Kidney (tissue), 14 donors: ENCODE measurements around the gene TRAP1. TPM values are rescaled to one million over a fixed set of nuclear protein-coding genes. Genes with fewer than 3 reads are reported as not detected.

Experiments
- DNase-seq, 5 donors: peaks; one replicate each; pipeline ENCODE4 v3.0.0-alpha.2; 2013 to 2020
- FAIRE-seq: peaks from 2 replicates; lab custom pipeline; 2012; peaks lifted over from hg19 to GRCh38; lab: Jason Lieb, UNC
- H3K27ac ChIP-seq, 2 donors: one replicate each; pipeline ENCODE4 v1.7.0; 2013; ENCODE audit warnings: low read depth in 2 of 2, low read length in 2 of 2, inconsistent platforms in 1 of 2
- H3K27me3 ChIP-seq: one replicate; pipeline ENCODE4 v1.7.1; 2013; ENCODE audit warnings: low read length, inconsistent platforms; ENCODE audit not compliant: control insufficient read depth, insufficient read depth
- H3K36me3 ChIP-seq, 3 donors: one replicate each; pipeline versions ENCODE4 v1.7.0 to v1.7.1; 2013; ENCODE audit warnings: low read length in 3 of 3, control low read depth in 1 of 3, inconsistent platforms in 1 of 3; ENCODE audit not compliant: insufficient read depth in 3 of 3, control insufficient read depth in 2 of 3
- H3K4me1 ChIP-seq, 3 donors: one replicate each; pipeline versions ENCODE4 v1.7.0 to v1.7.1; 2013; ENCODE audit warnings: low read length in 3 of 3, inconsistent platforms in 1 of 3, low read depth in 1 of 3; ENCODE audit not compliant: control insufficient read depth in 2 of 3, insufficient read depth in 2 of 3
- H3K4me3 ChIP-seq, 3 donors: one replicate each; pipeline versions ENCODE4 v1.7.0 to v1.8.1; 2013; ENCODE audit warnings: low read length in 3 of 3, control low read depth in 1 of 3, inconsistent platforms in 1 of 3
- H3K9ac ChIP-seq, 3 donors: one replicate each; pipeline versions ENCODE4 v1.7.0 to v1.7.1; 2013; ENCODE audit warnings: low read length in 3 of 3, control low read depth in 1 of 3, inconsistent platforms in 1 of 3
- H3K9me3 ChIP-seq, 3 donors: one replicate each; pipeline versions ENCODE4 v1.7.0 to v1.7.1; 2013; ENCODE audit warnings: low read length in 3 of 3, control low read depth in 1 of 3, inconsistent platforms in 1 of 3; ENCODE audit not compliant: control insufficient read depth in 2 of 3, insufficient read depth in 1 of 3
- CTCF ChIP-seq: IDR thresholded peaks from 3 replicates; pipeline ENCODE4 v1.5.1; 2012; ENCODE audit warnings: mild to moderate bottlenecking, moderate library complexity, borderline replicate concordance; ENCODE audit not compliant: insufficient read depth; ENCODE audit errors: extremely low read depth
- intact Hi-C: fragments of 100-400 bp; cut with DNase I; formaldehyde crosslinking; loops from one replicate; pipeline ENCODE4 v1.11.1; 2022
- polyA plus RNA-seq: library from polyadenylated mRNA; stranded (reverse); fragments of 350-450 nt; fragmentation: Illumina TruSeq; extraction: RNeasy Lipid Tissue Mini Kit (QIAGEN cat#74804); gene quantifications from one replicate; pipeline ENCODE4 v1.2.3, GENCODE V29; 2014; ENCODE audit warnings: low read depth, low replicate concordance; ENCODE audit not compliant: insufficient read depth
- total RNA-seq: library from RNA; stranded (reverse); fragmentation: NEBNext Ultra II Directional; extraction: Animal tissue kit (Norgen Biotek cat#: 25700); gene quantifications from one replicate; pipeline ENCODE4 v1.2.1, GENCODE V29; 2021
- donor health status: control.
- donor health status: control.
- donor health status: control.
- donor health status: control.
- donor health status: control.
- donor health status: DM: yes; HTN: yes; CAD: no.
- donor health status: Normal renal cell carcinoma (clear cell type).

The TRAP1 gene
- total and polyA plus RNA-seq, 2 donors from 2014 or later: 86.3 to 88.8 TPM

- intact Hi-C loops: no loop called here
- TF ChIP-seq CTCF: no peak
- Histone ChIP-seq H3K27ac (no peak overlapping the region), H3K9ac (no peak overlapping the region), H3K4me1 (no peaks in the 10 kb centered on the region), H3K9me3 (no peaks in the 10 kb centered on the region), H3K27me3 (no peaks in the 10 kb centered on the region), H3K4me3 (no peak overlapping the region), H3K36me3 (peaks cover 6 to 71% (median 52%) of the 10 kb centered on the region in 3 donors)
- peak in 1 of 5 donors; percentile 12 for DNase-seq
- FAIRE-seq: no peak
Observed at GRCh38 chr16:3732171-3732570, 14.8 kb upstream of the TRAP1 start.

GRCh38 chr16:3731126-3731935, 14.0 kb upstream of the TRAP1 start:
- no peaks in the 10 kb centered on the region for H3K27me3 ChIP-seq
- H3K4me1 ChIP-seq: no peaks in the 10 kb centered on the region
- TF ChIP-seq CTCF: no peak
- no peak overlapping the region for H3K27ac ChIP-seq
- intact Hi-C loops: no loop called here
- DNase-seq (peak in 1 of 5 donors; percentile 72), FAIRE-seq (no peak)
- peaks cover 6 to 63% (median 46%) of the 10 kb centered on the region in 3 donors for H3K36me3 ChIP-seq
- no peak overlapping the region for H3K4me3 ChIP-seq
- no peak overlapping the region for H3K9ac ChIP-seq
- H3K9me3 ChIP-seq: no peaks in the 10 kb centered on the region

- FAIRE-seq: no peak
- Histone ChIP-seq H3K27me3 (no peaks in the 10 kb centered on the region), H3K36me3 (peaks cover 3 to 54% (median 40%) of the 10 kb centered on the region in 3 donors), H3K9me3 (no peaks in the 10 kb centered on the region), H3K27ac (no peak overlapping the region), H3K4me3 (no peak overlapping the region), H3K4me1 (no peaks in the 10 kb centered on the region), H3K9ac (no peak overlapping the region)
- no peak for TF ChIP-seq CTCF
- DNase-seq: peak in 1 of 5 donors; percentile 35
- intact Hi-C loops: no loop called here
Observed at GRCh38 chr16:3730161-3731125, 13.1 kb upstream of the TRAP1 start.
